GM19438 (cell line): ENCODE data around the gene RCSD1.
A peak's percentile ranks its signal among the peaks of the same experiment; 100 is the strongest.
"Not testable (repeated sequence)": the region's sequence is repeated elsewhere in the genome, so short reads cannot be mapped to it uniquely, and the experiment has no call there.

ENCODE experiments used
- ATAC-seq: cut with Tn5 transposase; IDR thresholded peaks from one replicate; pipeline ENCODE4 v1.9.1; 2021; ENCODE audit warnings: low read depth; ENCODE audit not compliant: unreplicated experiment

Gene RCSD1, protein sequence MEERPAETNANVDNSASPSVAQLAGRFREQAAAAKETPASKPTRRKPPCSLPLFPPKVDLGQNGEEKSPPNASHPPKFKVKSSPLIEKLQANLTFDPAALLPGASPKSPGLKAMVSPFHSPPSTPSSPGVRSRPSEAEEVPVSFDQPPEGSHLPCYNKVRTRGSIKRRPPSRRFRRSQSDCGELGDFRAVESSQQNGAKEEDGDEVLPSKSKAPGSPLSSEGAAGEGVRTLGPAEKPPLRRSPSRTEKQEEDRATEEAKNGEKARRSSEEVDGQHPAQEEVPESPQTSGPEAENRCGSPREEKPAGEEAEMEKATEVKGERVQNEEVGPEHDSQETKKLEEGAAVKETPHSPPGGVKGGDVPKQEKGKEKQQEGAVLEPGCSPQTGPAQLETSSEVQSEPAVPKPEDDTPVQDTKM

GRCh38 chr1:167629681-167630567 lies at the start of gene RCSD1:
RCSD1 (plus strand) TSS chr1:167630232; CDS start chr1:167630424, 192 bp downstream.
- ATAC-seq: no peak

DNA sequence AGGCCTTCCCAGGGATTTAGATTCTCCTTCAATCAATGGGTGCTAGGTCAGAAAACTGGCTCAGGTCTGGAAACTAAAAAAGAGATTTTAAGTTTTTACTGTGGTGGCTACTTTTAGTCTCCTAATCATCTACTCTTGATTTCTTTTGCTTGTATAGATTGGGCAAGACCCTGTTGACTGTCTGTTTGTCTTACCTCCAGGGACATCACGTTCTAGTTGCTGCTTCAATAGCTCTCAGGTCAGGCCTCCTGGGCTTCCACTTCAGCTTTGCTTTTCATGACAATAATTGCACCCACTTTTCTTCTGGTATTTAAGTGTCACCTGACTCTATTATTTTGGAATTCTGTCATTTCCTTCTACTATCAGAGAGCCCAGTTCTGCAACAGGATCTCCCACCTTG lies 48.0 kb upstream of the RCSD1 start:
- ATAC-seq: no peak

DNA sequence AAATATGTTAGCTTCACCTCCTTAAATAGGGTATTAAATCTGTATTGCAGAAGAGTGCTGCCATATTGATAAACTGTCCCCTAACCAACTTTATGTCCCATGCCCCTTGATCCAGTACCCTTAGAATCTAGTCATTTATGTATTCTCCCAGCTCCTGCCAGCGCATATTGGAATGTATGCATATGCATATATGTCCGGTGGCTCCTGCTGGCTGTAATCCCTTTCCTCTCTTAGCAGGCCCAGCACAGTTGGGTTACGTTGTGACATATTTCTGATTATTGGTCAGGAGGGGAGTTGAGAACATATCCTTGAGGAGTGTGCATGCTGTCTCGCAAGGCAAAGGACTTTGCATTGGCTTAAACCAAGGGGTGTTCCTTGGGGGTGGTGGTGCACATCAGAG lies 47.3 kb upstream of the RCSD1 start:
- no peak for ATAC-seq

GRCh38 chr1:167584581-167584980 lies 45.5 kb upstream of the RCSD1 start:
- ATAC-seq: no peak

- ATAC-seq: no peak
These were observed 42.7 kb upstream of the RCSD1 start for GRCh38 chr1:167587342-167587741.

GRCh38 chr1:167587872-167588271 lies 42.2 kb upstream of the RCSD1 start:
- ATAC-seq: no peak

GRCh38 chr1:167588361-167588760 lies 41.7 kb upstream of the RCSD1 start:
- ATAC-seq: no peak

GRCh38 chr1:167592475-167592874 lies 37.6 kb upstream of the RCSD1 start:
- no peak for ATAC-seq

GRCh38 chr1:167593860-167594259 lies 36.2 kb upstream of the RCSD1 start:
- no peak for ATAC-seq

DNA sequence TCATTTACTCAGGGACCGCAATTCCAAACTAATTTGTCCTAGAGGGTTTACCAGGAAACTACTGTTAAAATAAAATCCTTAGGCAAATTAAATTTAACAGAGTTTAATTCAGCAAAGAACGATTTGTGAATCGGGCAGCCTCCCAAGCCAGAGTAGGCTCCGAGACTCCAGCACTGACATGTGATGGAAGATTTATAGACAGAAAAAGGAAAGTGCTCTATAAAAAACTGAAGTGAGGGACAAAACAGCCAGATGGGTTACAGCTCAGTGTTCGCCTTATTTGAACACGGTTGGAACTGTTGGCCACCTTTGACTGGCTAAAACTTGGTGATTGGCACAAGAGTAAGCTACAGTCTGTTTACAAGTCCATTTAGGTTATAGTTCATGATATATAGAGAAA lies 35.2 kb upstream of the RCSD1 start:
- ATAC-seq: no peak

DNA sequence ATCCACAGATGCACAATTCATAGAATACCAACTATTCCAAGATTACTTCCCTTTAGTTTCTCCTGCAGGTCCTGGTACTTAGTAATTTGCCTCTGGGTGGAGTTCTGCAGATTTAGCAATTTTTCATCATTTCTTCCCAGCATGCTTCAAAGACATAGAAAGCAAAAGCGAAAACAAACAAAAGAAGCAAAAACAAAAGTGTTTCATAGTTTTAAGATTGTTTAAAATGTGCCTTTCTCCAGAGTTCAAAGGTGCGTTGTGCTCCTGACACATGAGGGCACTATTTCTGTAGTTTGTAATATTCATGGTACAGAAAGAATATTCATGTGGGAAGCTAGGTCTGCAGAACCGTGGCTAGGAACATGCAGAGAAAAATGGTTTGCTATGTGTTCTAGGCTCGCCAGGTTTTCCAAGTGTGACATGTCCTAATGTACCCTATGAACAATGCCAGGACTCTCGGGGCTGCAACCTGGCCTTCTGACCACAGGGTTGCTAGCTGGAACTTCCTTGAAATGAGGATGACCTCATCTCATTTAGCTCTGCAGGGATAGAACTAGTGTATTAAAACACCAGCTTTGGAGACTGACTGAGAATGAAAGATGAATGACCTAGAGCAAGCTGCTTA lies 30.0 kb upstream of the RCSD1 start:
- ATAC-seq: peak; percentile 58

GRCh38 chr1:167601442-167602383 lies 28.3 kb upstream of the RCSD1 start:
- no peak for ATAC-seq

- no peak for ATAC-seq
These were observed 27.2 kb upstream of the RCSD1 start for GRCh38 chr1:167602840-167603239.

DNA sequence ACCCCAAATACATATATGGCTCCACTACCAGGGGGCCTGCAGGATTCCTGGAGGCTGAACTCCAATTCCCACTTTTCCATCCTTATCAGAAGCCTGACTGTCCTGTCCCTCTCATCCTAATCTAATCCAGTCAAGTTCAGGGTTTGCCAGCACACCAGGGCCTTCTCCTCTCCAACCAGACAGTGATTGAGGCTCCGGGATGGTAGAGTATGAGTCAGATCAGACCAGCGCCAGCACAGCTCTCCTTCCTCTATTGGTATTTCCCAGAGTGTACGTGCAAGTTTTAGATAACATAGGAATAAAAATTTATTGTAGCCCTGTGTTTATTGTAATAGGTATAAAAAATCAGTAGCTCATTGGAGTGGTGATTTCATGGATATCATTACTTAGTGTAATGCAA lies 24.5 kb upstream of the RCSD1 start:
- ATAC-seq: no peak

DNA sequence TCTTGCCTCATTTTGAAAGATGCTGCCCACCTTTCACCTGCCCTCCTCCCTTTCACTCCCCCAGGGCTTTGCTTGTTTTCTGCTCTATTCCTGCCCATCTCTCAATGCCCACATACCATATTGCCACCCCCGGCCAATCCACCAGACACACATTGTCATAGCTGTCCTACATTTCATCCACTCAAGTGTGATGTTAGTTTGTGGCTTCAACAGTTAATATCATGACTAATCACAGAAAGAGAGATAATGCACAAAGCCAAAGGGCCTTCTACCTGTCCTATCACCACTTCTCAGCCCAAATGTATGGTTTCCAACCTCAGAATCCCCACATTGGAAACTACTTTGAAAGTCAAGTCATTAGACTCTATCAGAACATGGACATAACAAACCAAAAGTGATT lies 18.0 kb upstream of the RCSD1 start:
- ATAC-seq: no peak

- ATAC-seq: no peak
These were observed 17.2 kb upstream of the RCSD1 start for GRCh38 chr1:167612587-167613385.

- not testable (repeated sequence) for ATAC-seq
These were observed 16.0 kb upstream of the RCSD1 start for GRCh38 chr1:167613984-167614383.

DNA sequence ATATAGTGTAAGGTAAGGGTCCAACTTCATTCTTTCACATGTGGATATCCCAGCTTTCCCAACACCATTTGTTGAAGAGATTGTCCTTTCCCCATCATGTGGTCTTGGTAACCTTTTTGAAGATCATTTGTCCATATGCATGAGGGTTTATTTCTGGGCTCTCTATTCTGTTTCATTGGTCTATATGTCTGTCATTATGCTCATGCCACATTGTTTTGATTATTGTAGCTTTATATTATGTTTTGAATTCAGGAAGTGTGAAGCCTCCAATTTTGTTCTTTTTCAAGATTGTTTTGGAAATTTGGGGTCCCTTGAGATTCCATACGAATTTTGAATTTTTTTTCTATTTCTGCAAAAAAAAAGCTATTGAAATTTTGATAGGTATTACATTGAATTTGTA lies 15.2 kb upstream of the RCSD1 start:
- no peak for ATAC-seq

- no peak for ATAC-seq
These were observed 13.5 kb upstream of the RCSD1 start for GRCh38 chr1:167616521-167616920.
